Measurements from ENCODE around the gene RGS12. TPM values are rescaled to one million over a fixed set of nuclear protein-coding genes. Genes with fewer than 3 reads are reported as not detected.

The RGS12 gene
- total RNA-seq, 4 donors from 2014 or later = 20.4 to 86.1 (median 34.1) TPM

GRCh38 chr4:3336382-3337356 is 43.8 kb downstream of the RGS12 start:
- no peak for TF ChIP-seq CTCF (IDR thresholded peaks at IDR 0.05; ENCODE audit: low read depth)

- TF ChIP-seq CTCF (IDR thresholded peaks at IDR 0.05; ENCODE audit: low read depth) = no peak
Measured at GRCh38 chr4:3337357-3337732, 44.5 kb downstream of the RGS12 start.

- TF ChIP-seq CTCF (IDR thresholded peaks at IDR 0.05; ENCODE audit: low read depth) = no peak
Measured at GRCh38 chr4:3337811-3338210, 45.0 kb downstream of the RGS12 start.

GRCh38 chr4:3338321-3338838 is 45.6 kb downstream of the RGS12 start:
- TF ChIP-seq CTCF (IDR thresholded peaks at IDR 0.05; ENCODE audit: low read depth) = no peak

GRCh38 chr4:3338976-3339531 is 46.2 kb downstream of the RGS12 start:
- TF ChIP-seq CTCF (IDR thresholded peaks at IDR 0.05; ENCODE audit: low read depth) = no peak

- no peak for TF ChIP-seq CTCF (IDR thresholded peaks at IDR 0.05; ENCODE audit: low read depth)
Measured at GRCh38 chr4:3339577-3339976, 46.8 kb downstream of the RGS12 start.

GRCh38 chr4:3340038-3340699 is 47.3 kb downstream of the RGS12 start:
- no peak for TF ChIP-seq CTCF (IDR thresholded peaks at IDR 0.05; ENCODE audit: low read depth)

All from subcutaneous adipose tissue (tissue), 4 donors.